Inferior parietal cortex (tissue), 1 donor: ENCODE data around the gene CCDC148.
"Not testable (repeated sequence)": the region's sequence is repeated elsewhere in the genome, so short reads cannot be mapped to it uniquely, and the experiment has no call there.

Experiments
- DNase-seq: peaks from one replicate; pipeline ENCODE4 v3.0.0-alpha.2; 2016; ENCODE audit errors: extremely low spot score

The CCDC148 gene

GRCh38 chr2:158357122-158357521 is 99.4 kb downstream of the CCDC148 start:
- DNase-seq = no peak

- DNase-seq = not testable (repeated sequence)
Observed at GRCh38 chr2:158351466-158351816, 105.1 kb downstream of the CCDC148 start.

- DNase-seq = not testable (repeated sequence)
Observed at GRCh38 chr2:158350751-158351465, 105.6 kb downstream of the CCDC148 start.

- no peak for DNase-seq
Observed at GRCh38 chr2:158346032-158346431, 110.5 kb downstream of the CCDC148 start.

- no peak for DNase-seq
Observed at GRCh38 chr2:158339513-158339912, 117.0 kb downstream of the CCDC148 start.

- no peak for DNase-seq
Observed at GRCh38 chr2:158337018-158337417, 119.5 kb downstream of the CCDC148 start.

GRCh38 chr2:158331799-158332198 is 124.8 kb downstream of the CCDC148 start:
- not testable (repeated sequence) for DNase-seq

- no peak for DNase-seq
Observed at GRCh38 chr2:158325782-158326340, 130.7 kb downstream of the CCDC148 start.

GRCh38 chr2:158325031-158325781 is 131.3 kb downstream of the CCDC148 start:
- DNase-seq = no peak

- no peak for DNase-seq
Observed at GRCh38 chr2:158323381-158323780, 133.2 kb downstream of the CCDC148 start.

GRCh38 chr2:158321264-158321663 is 135.3 kb downstream of the CCDC148 start:
- DNase-seq = no peak

GRCh38 chr2:158319269-158319668 is 137.3 kb downstream of the CCDC148 start:
- DNase-seq = no peak

GRCh38 chr2:158317642-158318041 is 138.9 kb downstream of the CCDC148 start:
- no peak for DNase-seq

GRCh38 chr2:158315803-158316414 is 140.6 kb downstream of the CCDC148 start:
- no peak for DNase-seq

GRCh38 chr2:158315000-158315399 is 141.6 kb downstream of the CCDC148 start:
- no peak for DNase-seq

GRCh38 chr2:158313734-158314133 is 142.8 kb downstream of the CCDC148 start:
- DNase-seq = no peak

GRCh38 chr2:158312981-158313380 is 143.6 kb downstream of the CCDC148 start:
- no peak for DNase-seq

- DNase-seq = not testable (repeated sequence)
Observed at GRCh38 chr2:158310407-158310806, 146.1 kb downstream of the CCDC148 start.

GRCh38 chr2:158305501-158305900 is 151.1 kb downstream of the CCDC148 start:
- DNase-seq = no peak

- no peak for DNase-seq
Observed at GRCh38 chr2:158300394-158300793, 156.2 kb downstream of the CCDC148 start.

- DNase-seq = no peak
Observed at GRCh38 chr2:158297606-158298005, 158.9 kb downstream of the CCDC148 start.

- no peak for DNase-seq
Observed at GRCh38 chr2:158297120-158297519, 159.4 kb downstream of the CCDC148 start.
